ENCODE data around the gene MXRA7.

DNA sequence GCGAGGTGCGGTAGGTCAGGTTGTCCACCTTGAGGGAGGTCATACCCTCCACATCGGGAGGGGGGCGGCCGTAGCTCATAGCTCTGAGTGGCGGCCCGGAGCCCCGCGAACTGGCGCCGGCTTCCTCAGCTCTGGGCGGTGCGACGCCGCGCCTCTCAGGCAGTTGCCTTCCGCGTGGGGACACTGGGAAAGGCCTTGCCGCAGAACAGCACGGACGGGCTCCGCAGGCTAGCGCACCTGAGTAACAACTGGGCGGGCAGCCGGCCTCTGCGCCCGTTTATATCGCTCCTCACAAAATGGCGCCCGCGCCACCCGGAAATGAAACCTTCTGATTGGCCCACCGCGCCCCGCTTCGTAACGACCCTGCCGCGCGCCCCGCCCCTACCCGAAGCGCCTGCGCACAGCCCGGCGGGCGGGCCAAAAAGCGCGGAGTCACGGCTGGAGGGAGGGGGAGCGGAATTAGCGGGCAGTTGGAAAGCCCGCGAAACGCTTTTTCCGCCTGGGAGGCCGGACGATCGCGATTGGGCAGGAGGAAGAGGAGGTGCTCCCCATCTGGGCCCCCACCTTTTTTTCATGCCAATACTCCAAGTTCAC, 26.4 kb upstream of the MXRA7 start, which contains the start of gene SRSF2:
- TF ChIP-seq CTCF (IDR thresholded peaks at IDR 0.05) (no peak), EP300 (IDR thresholded peaks at IDR 0.05) (peak in 1 of 4 donors; percentile 67)

Data from sigmoid colon (tissue), 4 donors.